NCI-H526 treated with DMSO at 0.1 percent for 48 hours (cell line): ENCODE data around the gene AGO3.
"Not testable (repeated sequence)": the region's sequence is repeated elsewhere in the genome, so short reads cannot be mapped to it uniquely, and the experiment has no call there.

Experiments used
- DNase-seq: peaks from one replicate; lab custom pipeline; 2025; lab: John Stamatoyannopoulos, UW

The AGO3 gene

DNA sequence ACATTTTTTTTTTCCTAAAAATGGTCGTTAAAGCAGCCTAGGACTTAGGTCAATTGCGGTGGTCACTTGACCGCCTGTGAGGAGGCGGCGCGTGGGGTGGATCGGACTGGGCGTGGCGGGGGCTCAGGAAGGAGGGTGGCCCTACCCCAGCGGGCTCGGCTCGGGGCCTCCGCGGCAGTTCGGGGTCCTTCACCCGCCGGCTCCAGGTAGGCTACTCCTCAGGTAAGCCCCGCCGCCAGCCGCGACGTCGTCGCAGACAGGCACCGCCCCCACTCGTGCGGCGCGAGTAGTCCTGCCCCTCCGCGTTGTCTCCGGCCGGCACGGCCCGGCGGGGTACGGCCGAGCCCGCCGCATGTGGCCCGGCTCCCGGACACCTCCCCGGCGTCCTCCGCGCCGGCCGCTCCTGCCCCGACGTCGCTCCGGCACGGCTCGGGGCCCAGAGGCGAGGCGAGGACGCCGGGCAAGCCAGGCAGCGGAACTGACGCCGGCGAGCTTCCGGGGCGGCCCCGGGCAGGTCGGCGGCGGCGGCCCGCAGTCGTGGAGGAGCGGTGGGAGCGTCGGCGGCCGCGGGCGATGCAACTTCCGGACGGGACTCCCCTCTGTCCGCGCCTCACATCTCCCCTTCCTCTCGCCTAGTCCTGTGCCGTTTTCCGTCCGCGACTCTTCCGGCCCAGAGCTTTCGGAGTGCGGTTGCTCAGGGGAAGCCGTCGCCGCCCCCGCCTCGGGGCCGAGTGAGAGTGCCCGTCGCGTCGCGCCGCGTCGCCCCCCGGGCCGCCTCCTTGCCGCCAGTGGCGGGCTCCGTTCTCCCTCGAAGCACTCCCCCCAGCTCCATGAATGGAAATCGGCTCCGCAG lies at the start of gene AGO3:
TSS of gene AGO3 (plus strand) at position 513 of the 853 bp plus-strand sequence. CDS start at position 835, 322 bp downstream.
- DNase-seq, result peak; percentile 99

DNA sequence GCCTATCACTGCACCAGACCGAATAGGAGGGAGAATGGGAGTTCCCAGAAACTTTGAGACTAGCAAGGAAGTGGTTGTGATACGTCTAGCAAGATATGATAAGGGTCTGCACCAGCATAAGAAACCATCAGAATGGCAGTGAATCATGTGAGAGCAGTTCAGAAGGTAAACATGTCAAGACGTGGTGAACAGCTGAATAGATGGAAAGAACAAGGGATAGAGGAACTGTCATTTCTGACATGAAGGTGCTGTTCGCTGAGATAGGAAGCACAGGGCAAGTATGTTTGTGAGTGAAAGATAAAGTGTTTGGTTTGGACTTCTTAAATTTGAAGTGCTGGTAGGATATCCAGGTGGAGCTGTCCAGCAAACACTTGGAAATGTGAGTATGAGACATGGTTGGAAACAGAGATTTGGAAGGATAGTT lies 49.0 kb upstream of the AGO3 start:
- DNase-seq, result no peak

DNA sequence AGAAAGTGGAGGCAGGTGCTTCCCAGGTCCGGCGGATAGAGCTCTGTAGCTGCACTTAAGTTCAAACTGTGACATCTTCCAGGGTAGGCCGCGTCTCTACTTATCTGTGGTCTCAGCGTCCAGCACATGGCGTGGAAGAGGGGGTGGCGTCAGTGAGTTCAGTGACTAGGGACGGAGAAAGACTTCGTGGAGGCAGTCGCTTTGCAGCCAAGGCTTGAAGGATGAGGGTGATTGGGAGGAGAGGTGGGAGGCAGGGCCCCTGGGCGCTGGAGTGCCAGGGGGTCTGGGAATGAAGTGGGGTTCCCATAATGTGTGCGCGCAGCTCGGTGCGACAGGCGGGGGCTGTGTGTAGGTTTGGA lies 48.3 kb upstream of the AGO3 start:
- DNase-seq, result no peak

DNA sequence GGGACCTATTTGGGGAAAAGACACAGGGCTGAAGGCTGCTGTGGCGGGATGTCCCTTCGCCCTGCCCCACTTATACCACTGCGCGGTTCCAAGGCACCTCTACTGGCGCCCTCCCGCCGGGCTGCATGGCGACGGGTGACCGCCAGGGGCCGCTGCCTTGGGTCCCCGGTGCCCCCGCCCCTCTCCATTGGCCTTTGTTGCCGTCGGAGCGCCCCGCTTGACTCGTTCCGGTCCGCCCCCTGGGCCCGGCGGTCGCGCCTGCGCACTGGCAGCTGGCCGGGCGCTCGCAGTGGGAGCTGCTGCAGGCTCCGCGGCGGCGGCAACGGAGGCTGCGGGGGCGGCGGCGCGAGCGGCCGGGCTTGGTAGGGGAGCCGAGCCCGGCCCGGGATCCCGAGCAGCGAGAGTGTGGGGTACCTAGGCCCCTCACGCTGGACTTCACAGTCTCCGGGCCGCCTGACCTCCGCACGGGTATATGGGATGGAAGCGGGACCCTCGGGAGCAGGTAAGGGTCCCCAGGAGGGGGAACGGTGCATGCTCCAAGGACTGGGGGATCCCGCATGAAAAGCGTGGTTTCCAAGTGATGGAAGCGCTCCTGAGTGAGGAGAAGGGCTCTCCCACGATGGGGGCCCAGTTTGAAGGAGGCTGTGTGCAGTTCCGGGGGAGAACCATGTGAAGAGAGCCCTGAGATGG lies 47.8 kb upstream of the AGO3 start, which contains the start of gene AGO1:
TSS of gene AGO1 (plus strand) at position 265 of the 690 bp plus-strand sequence. CDS start at position 478, 213 bp downstream.
- DNase-seq, result peak; percentile 88

DNA sequence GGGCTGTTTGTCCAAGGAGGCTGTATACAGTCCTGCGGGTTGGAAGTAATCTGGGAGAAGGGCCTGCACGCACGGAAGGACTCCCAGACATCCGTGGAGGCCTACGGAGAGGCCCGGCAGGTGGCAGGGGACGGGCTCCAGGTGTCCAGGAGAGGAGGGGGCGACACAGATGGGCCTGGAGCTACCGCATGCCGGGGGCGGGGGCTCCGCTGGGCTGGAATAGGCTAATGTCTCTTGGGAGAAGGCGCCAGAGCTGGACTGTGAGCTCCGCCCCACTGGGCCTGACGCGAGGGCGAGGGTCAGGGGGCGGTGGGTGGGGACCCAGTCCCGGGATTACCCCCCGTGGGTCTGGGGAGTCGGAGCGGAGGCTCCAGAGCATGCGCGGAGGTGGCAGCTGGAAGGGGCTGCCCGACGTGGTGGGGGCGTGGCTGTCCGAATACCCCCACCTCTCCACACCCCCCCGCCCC lies 47.2 kb upstream of the AGO3 start:
- DNase-seq, result peak; percentile 26

DNA sequence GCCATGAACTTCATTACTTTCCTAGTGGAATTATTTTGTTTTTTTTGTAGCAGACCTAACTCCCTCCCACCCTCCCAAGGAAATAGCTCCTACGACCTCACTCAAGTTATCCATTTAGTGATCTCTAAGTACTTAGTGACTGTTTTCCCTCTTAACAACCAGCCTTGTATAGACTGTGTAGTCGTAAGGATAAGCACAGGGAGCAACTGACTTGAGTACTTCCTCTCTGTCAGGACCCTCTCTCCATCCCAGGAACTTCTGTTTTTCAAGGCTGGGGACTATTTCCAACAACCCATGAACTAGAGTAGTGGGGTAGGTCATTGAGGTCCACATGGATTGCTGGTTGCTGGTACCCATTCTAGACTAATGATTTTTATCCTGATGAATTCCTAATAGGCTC lies 46.0 kb upstream of the AGO3 start:
- no peak for DNase-seq

DNA sequence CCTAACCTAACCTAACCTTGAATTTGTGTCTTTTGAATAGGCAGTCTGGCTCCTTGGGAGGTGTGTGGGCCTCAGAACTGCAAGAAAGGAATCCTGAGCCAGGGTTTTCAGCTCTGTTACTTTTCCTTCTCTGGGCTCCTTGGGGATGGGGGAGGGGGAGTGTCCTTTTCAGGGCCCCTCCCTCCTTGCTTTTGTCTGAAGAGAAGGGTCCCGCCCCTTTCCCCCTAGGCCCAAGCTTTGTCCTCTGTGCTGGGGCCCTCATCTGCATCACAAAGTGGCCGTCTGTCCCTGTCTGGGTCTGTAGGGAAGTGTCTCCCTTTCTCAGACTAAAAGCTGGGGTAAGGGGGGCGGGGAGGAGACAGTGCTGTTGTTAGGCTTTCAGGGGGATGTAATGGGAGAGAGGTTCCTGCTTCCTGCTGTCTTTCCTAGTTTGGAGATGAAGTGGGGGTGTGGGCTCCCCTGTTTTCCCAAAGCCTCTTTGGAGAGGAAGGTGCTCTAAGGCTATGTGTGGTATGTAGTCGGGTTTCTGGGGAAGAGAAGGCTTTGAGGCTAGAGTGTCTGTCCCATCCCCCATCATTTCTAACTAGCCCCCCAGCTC lies 44.8 kb upstream of the AGO3 start:
- no peak for DNase-seq

DNA sequence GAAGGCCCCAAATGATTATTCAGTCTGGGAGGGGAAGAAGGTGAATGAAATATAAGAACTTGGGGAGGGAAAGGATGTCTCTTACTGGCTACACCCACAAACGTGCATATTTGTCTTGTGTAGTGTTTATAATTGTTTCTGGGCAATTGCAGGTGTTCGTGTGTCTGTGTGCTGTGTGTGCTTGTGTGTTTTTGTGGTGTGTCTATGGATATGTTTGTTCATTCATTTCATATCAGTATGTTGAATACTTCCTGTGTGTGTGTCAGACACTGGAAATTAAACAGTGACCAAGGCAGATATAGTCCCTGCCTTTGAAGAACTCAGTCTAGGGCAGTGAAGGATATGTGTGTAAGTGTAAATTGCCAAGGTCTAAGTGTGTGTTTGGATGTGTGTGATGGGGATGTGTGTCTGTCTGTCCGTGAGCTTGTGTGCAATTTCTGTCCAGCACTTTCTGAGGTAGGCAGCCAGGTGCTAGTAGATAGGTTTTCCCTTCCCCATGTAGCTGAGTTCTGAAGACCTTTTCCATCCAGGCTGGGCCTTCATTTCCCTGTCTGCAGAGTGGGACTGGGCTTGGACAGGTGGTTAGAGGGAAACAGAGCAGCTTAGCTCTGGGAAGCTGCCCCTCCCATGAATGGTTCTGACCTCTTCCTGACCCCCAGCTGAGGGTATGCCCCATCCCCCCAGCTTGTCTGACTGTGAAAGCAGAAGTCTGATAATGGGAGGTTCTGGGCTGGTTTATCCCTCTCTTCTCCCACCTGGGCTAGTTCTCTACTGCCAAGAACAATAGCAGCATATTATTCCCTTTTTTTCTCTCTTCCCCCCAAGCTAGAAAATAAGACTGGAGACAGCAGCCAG lies 44.1 kb upstream of the AGO3 start:
- DNase-seq, result no peak

DNA sequence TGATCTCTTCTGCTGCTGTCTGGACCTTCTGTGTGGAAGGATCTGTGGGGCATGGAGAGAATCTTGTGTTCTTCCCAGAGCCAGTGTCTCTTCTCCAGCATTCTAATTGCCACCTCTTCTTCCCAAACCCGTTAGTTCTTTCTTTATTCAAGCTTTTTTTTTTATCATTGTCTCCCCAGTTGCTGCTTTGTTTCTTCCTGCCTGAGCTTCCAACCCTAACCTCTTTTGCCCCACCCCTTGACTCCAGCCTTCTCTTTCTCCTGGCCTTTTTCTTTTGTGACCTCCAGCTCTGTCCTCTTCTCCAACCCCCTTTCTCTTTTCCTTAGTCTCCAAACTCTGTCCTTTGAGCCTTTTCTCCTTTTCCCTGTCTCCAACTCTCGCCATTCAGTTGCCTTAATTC lies 43.4 kb upstream of the AGO3 start:
- DNase-seq, result no peak

DNA sequence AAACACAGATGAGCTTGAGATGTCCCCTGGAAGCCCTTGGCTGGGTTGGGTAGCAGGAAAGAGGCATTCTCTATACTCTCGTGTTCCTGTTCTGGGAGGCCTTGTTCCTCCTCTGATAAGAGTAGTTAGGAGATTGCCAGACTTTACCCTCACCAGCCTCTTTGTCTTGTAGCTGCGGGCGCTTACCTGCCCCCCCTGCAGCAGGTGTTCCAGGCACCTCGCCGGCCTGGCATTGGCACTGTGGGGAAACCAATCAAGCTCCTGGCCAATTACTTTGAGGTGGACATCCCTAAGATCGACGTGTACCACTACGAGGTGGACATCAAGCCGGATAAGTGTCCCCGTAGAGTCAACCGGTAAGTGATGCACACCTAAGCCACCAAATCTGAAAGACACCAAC lies 42.6 kb upstream of the AGO3 start:
- DNase-seq, result no peak

DNA sequence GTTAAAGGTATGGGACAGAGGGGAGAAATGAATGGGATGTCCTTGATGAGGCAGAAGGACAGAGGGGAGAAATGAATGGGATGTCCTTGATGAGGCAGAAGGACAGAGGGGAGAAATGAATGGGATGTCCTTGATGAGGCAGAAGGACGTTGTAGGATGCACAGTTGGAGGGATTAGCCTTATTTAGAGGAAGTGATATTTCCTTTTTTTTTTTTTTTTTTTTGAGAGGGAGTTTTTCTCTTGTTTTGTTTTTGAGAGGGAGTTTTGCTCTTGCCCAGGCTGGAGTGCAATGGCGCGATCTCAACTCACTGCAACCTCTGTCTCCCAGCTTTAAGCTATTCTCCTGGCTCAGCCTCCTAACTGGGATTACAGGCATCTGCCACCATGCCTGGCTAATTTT lies 41.9 kb upstream of the AGO3 start:
- not testable (repeated sequence) for DNase-seq

DNA sequence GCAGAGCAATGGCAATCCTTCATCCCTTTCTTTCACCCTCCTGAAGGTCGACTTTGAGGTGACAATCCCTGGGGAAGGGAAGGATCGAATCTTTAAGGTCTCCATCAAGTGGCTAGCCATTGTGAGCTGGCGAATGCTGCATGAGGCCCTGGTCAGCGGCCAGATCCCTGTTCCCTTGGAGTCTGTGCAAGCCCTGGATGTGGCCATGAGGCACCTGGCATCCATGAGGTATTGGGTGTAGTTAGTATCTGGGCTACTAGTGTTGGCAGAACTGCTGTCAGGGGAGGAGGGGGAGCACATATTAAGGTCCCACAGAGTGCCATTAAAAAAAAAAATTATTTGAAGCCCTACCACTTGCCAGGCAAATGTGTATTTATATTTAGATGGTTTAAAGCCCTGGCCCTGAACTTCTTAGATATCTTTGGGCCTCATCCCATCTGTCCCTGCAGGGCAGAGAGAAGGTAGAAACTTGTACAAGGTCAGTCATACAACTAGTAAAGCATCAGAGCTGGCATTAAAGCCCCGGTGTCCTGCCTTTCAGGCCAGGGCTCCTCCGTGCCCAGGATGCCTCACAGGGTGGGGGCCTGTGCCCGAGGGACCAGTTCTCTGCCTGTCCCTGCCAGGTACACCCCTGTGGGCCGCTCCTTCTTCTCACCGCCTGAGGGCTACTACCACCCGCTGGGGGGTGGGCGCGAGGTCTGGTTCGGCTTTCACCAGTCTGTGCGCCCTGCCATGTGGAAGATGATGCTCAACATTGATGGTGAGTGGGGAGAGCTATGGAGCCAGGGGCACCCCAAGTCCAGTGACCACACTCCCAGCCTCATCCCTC lies 37.6 kb upstream of the AGO3 start:
- DNase-seq, result no peak

DNA sequence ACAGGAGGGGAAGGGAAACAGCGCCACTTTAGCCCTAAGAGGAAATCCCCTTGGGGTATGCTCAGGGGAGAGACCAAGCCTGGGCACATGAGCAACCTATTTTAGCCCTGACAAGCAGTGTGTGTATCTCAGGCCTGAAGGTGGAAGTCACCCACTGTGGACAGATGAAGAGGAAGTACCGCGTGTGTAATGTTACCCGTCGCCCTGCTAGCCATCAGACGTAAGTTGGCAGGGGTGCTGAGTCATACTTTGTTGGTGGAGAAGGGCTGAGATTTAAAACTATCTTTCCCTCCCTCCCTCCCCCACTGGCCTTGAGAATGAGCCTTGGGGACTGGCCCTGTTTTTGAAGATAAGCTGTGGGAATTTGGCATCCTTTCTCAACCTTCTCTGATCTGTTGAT lies 36.7 kb upstream of the AGO3 start:
- DNase-seq, result no peak

DNA sequence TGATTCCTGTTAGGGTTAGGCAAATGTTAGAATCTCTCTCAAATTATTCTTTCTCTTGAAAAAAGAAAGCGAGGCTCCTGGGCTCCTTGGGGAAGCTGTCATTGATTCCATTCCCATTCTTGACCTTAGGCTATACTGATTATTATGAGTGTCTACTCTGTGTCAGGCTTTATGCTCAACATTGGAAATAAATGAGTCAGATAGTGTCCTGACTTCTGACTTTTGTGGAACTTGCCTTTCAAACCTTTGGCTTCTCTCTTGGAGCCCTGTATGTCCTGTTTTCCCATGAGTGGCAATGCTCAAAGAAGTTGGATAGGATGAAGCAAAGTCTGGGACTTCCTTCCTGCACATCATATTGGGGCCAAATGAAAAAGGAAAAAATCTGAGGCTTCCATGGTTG lies 36.2 kb upstream of the AGO3 start:
- no peak for DNase-seq

DNA sequence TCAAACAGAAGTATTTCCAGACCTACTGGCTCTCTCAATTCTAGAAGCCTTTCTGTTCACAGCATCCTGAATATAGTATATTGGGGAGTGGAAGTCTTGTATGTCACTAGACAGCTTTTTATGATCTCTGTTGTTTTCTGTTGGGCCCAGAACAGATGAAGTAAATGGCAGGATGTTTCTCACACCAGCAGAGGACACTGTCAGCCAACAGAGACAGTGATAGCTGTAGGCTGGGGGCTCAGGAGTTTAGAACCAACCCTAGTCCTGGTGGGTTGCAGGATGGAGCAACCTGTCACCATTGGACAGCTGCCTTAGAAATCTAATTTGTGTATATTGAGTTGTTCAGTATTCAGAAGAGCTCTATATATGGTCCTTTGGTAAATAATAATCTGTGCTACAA lies 31.0 kb upstream of the AGO3 start:
- DNase-seq, result no peak

DNA sequence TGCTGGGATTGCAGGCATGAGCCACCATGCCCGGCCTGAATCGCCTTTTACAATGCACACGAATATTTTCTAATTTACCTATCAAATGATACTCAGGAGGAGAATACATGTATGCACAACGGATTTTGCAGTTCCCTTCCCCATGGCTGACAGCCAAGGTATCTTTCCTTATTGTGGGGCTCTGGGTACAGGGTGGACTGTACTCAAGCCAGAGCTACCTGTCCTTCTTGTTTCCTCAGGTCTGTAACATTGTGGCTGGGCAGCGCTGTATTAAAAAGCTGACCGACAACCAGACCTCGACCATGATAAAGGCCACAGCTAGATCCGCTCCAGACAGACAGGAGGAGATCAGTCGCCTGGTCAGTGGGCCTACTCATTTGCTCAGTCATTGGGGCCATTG lies 29.7 kb upstream of the AGO3 start:
- DNase-seq, result no peak

DNA sequence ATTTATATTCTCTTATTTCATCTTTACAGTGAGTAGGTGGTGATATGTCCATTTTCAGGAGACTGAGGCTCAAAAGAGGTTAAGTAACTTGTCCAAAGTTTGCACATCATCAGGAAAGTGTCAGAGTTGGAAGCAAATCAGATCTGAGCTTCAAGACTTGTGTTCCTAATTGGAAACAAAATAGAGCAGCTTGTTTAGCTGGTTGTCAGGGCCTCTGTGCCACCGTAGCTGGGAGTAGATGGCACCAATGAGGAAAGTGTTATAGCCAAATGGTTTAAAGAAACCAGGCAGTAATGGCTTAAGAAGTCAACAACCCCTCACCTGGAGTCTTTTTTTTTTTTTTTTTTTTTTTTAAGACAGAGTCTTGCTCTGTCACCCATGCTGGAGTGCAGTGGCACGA lies 28.2 kb upstream of the AGO3 start:
- DNase-seq, result no peak

DNA sequence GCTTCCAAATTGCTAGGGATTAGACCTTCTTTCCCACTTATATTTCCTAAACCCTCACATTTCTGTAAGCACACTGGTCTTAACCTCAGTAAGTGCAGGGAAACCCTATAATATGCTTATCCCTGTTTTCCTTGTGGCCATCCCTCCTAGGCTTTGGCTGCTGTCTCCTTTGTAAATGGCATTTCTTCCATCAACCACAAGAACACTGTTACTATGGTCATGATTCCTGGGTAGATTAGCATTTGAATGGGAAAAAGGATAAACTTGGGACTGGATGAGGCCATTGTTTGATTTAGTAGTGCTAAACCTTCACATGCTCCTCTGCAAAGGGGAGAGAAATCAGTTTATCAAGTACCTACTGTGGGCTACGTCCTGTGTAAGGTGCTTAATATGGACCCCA lies 16.2 kb upstream of the AGO3 start:
- DNase-seq, result no peak

DNA sequence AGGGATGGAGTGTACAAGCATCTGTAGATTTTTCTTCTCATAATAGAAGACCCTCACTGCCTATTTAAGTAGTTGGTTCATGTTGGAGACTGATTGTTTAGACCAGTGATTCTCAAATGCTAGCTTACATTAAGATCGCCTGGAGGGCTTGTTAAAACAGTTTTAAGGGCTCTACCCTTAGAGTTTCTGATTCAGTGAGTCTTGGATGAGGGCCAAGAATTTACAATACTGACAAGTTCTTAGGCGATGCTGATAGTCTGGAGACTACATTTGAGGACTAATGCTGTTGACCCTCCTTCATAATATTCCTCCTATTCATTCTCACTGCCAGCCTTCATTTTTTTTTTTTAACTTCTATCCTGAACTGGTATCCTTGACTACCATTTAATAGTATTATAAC lies 15.2 kb upstream of the AGO3 start:
- no peak for DNase-seq

DNA sequence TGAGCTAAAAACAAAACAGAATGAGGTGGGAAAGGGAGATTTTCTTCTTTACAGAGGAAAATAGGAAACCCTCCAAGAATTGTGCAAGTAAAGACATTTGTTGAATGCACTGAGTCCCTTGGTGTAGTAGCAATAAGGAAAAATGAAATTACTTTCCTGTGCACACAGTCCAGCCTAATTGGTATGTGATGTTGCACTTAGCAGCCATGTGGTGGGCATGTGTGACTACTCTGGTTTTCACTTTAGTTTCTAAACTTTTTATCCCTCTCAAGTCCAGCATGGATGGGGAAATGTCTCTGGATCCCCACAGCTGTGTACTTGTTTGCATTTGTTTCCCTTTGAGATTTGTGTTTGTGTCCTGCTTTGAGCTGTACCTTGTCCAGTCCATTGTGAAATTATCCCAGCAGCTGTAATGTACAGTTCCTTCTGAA lies 7.1 kb upstream of the AGO3 start:
- no peak for DNase-seq

DNA sequence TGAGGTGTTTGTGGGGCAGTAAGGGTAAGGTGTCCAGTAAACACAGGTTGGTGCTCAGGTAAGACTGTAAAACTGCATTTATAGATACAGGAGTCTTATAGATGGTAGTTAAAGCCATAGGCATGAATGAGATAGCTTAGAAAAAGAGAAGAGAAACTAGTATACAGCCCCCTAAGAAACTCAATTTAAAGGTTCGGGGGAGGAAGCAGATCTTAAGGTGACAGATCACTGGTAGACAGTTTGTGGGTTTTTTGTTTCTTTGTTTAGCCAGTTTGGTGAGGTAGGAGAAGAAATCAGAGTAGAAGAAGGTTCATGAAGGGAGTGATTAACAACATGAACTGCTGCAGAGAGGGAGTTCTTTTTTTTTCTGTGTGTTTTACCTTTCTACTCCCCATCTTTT lies 6.1 kb upstream of the AGO3 start:
- DNase-seq, result no peak
